Inflammatory macrophage treated with lipopolysaccharide for 1 hour (primary cell): Measurements from ENCODE around the gene FADS6.
A peak's percentile ranks its signal among the peaks of the same experiment; 100 is the strongest.

Experiments used
- DNase-seq, 2 donors: peaks; one replicate each; pipeline ENCODE4 v3.0.0-alpha.2; 2020 to 2022

The FADS6 gene

DNA sequence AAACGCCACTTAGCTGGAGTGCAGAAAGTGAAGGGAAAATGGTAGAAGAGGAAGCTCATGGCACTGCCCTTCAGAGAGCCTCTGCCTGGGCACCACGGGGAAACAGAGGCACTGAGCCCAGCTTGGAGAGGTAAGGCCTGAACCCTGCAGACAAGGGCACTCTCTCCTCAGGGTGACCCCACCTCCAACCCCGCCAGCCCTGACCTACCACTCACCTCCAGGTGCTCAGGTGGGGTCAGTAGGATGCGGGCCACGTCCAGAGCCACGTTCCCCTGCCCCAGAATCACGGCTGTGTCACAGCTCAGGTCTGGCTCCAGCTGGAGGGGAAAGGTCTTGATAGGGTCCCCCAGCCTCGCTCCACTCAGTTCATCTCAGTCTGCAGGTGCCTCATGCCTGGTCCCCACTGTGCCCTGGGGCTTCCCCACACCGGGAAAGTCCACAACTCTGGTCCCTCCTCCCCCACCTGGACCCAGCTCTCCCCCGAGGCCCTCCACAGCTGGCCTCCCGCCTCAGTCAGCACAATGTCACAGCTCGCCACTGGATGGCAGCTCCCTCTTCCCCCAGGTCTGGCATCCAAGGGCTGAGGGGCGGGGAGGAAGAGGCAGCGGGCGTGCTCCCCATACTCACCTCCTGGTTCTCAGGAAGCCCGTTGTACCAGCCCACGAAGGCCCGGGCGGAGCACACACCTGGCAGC is 27.8 kb downstream of the FADS6 start:
- no peak for DNase-seq

DNA sequence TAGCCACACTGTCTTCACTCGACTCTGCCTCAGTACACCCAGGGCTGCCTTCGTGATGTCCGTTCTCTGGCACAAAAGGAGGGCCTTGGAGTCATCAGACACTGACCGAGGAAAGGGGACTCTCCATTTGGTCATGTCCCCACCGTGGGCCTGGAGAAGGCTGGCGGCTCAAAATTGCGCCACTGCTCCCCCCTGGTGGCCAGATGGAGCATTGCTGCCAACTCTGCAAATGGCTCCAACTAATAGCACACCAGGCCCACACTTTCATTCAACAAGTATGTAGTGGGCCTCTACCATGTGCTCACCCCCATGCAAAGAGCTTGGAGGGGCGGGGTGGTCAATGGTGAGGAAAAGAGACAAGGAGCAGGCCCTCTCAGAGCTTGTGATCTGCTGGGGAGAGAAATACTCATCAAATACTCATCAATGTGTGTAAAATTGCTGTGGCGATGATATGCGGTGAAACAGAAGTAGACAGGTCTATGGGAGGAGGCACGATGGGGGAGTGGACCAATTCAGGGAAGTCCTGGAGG is 28.5 kb downstream of the FADS6 start:
- DNase-seq = peak; percentile 65 to 92

DNA sequence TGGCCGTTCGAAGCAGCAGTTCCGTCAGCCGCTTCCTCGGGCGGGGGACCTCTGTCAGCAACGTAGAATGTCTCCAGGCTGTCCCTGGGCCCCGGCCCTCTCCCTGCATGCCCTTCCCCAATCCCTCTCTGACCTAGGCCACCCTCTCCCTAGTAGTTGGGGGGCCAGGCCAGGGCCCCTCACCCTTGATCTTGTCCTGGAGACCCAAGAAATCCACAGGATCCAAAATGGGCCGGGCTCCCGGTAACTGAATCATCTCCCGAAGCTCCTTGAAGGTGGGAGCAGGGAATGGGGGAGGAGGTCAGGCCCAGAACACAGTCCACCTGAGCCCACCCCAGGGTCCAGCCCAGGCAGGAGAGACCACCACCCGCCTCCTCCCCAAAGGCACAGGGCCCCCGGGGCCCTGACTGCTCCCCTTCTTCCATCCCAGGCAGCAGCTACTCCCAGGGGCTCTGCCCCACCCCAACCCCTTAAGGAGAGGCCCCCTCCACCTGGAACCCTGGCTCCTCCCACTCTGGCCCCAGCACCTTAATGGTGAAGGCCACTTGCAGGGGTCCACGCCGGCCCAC is 29.1 kb downstream of the FADS6 start:
- no peak for DNase-seq

DNA sequence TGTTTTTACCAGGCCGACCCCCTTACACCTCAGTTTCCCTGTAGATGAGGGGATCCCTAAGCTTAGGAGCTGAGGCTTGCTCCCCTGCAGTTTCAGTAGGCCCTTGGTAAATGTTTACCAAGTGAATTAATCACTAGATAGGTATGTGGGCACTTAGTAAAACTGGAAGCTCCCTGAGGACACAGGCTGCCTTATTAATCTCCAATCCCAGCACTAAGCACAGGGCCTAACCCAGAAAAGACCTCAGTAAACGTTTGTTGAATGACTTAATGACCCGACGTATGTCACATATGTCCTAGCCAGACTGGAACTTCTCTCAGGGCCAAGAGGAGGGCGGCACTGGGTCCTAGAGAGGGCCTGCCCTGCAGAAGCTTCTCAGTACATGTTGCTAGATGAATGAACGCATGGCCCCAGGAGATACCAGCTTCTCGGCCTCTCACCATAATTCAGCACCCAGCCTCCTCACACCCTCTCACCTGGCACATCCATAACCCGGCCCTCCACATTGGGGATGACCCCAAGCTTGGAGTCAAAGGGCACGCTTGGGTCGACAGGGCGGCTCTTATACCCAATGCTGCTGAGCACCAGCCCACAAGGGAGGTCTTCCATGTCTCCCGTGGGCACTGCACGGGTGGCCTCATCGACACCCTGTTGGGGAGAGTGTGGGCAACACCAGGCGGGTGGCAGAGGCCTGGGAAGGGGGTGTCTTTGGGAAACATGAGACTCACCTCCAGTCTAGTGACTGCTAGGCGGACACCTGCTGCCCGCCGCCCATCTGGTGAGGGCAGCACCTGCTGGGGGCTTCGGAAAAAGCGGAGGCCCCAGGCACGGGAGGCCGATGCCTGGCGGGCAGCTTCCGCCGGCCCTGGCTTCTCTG is 29.8 kb downstream of the FADS6 start:
- DNase-seq = no peak

DNA sequence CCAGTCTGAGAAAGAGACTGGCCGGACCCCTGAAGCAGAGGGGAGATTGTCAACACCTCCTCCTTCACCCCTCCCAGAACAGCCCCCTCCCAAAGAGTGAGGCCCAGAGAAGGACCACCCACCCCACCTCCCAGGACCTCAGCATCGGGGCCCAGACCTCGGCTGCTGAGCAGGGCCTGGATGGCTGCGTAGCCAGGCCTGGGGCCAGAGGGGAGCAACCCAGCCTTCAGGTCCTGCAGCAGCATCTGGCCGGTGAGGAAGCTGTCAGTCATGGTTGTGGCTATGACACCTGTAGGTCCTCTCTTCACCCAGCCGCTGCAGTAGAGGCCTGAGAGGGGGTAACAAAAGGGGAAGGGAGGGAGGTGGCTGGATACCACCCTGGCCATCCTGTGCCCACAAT is 30.5 kb downstream of the FADS6 start:
- no peak for DNase-seq

DNA sequence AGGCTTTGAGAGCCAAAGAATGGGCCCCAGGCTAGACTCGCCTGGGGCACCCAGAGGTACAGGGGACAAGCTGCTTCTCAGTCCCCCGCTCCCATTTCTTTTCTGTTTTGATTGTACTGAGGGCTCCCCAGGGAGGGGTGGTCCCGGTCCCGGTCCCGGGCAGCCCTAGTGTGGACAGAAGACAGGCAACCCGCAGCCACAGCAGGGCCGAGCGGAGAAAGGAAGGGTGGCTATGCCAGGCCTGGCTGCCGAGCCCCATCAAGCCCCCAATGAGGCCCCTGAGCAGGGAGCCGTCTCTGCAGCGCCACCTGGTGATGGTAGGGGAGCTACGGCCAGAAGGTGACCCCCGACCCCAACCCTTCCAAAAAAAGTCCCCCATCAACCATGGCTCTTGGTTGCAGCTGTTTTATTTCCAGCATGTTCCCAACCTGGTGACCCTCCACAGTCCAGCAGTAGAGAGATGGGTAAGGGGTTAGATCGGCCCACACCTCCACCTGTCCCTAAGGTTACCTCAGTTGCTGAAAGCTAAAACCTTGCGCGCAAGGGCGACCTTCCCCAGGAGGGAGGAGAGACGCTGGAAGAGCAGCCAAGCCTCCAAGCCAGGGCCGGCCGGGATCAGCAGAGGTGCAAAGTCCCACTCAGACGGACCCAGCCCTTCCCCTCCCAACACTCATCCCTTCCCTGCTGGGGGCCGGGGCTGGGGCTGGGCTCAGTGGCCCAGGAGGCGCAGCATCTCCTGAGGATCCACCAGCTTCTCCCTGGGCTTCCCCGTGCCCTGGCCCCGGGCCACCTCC is 31.1 kb downstream of the FADS6 start:
- DNase-seq = peak; percentile 26 to 64

DNA sequence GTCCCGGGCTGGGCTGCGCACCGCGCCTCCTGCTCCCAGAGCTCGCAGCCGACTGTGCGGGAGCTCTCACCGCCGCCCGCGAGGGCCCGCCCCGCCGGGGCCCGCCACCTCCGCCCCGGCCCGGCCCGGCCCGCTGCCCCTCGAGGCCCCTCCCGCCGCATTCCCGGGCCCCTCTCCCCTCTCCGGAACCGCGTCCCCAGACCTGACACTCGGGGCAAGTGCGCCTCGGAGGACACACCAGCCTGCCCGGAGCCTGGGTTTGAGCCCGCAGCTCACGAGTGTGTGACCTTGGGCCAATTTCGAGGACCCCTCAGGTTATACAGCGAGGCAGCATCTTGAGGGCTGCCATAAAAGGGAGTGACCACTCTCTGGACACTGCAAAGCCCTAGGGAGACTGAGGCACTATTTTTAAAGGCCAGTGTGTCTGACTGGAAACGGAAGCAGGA is 31.7 kb downstream of the FADS6 start:
- DNase-seq = no peak

DNA sequence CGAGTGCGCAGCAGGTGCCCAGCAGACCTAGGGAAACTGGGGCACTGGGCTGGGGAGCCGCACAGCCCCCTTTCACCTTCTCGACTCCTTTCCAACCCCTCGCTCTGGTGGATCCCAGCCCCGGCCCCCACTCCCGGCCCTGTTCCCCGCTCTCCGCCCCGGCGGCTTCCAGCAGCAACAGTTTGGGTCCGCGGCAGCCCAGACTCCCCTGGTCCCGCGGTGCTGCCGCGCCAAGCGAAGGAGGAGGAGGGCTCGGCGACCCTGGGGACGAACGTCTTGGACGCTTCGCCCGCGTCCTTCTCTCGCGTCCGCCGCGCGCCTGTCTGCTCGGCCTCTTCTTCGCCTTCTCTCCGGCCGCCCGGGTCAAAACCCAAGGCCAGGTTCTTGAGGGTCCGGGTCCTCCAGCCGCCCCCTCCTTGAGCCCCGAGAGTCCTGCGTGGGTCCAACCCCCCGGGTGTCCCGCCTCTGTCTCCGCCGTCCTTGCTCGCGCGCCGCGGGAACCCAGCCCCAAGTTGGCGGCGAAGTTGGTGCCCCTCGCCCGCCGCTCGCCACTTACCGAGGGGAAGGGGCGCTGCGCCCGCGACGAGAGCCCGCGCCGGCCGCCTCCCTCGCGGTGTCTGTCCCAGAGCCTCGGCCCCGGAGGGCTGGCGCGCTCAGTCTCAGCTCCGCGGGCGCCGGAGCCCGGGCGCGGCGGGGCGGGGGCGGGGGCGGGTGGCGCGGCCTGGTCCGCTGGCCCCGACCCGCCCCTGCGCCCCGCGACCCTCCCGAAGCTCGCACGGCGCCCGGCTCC is 32.4 kb downstream of the FADS6 start:
- DNase-seq = no peak

DNA sequence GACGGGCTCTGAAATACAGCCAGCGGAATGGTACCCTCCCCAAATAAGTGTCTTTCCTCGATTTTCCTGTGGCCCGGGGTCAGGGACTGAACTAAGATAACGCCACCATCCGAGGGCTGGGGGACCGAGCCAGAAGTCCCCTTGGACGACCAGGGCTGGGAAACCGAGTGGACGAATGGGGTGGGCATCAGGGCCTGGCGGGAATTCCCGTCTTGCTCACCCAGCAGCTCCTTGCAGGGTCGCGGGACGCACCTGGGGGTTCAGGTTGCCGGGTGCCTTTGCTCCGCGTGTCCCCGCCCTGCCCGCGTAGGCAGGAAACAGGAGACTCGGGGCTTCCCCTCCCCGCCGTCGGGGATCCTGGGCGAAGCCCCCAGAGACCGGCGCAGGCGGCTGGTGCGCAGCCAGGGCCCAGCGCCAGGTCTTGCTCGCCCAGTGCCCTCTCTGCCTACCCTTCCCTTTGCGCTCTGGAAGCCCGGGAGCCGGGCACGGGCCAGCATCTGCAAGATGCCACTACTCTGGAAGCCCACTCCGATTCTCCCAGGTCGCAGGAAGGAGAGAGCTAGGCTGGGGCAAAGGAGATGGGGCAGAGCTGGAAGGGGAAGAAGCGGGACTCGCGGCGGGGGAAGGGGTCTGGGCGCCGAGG is 33.1 kb downstream of the FADS6 start:
- DNase-seq = no peak

DNA sequence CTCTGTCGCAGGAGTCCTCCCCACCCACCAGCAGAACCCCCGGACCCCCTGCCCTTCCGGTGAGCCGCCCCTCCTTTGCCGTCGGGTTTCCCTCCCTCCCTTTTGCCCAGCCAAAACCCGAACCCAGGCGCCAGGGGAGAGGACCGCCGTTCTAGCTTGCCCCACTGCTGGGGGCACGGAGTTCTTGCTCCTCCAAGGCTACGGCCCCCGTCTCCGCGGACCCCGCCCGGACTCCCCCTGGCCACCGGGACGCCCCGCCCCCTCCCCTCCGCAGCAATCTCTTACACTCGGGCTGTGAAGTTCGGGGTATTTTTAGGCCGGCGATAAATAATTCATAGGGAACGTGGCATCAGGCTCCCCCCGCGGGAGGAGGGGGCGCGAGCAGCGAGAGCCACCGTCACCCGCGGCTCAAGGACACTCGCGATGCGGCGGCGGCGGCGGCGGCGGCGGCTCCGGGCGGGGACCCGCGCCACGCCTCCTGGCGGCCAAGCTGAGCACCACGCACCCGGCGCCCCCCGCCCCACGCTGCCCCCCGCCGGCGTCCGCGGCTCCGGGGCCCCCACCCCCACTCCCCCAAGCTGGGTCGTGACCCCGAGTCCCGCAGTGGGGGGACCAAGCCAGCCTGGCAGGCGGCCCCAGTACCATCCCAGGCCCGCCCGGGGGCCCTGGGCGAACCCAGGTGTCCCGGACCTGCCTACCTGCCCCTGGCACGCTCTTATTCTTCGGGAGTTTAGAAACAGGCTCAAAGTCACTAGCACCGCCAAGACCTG is 33.8 kb downstream of the FADS6 start, which contains the start of gene GRIN2C:
Gene GRIN2C, minus strand, starts transcription at position 427 of the 770 bp plus-strand sequence. CDS start 4,793 bp downstream, outside the sequence.
- no peak for DNase-seq

DNA sequence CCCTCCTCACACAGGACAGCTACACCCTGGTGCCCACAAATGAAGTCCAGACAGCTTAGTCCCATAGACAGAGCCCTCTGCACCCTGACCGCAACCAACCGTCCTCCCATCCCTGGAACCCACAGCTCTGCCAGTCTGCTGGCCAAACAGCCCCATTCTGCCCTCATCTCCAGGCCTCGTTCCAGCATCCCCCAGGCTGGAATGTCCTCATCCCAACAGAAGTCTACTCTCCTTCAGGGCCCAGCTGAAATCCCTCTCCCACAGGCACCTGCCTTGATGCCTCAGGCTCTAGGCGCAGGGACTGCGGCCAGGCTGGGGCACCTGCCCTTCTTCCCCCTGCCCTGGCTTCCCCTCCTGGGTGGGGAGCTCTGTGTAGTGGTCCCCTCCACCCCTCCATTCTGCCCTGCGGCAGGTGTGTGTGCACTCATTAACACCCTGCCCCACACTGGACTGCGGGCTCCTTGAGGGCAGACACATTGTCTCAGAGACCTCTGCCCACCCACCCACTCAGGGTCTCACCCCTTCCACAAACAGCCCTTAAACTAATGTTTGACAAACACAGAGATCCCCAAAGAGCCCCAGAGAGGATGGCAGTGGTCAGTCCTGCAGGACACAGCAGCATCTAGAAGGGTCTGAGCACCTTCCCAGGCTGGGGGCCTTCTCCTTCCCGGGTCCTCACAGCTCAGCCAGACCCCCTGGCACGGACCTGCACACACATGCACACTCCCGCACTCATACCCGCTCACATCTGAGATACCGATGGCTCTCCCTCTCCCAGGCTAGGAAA is 34.6 kb downstream of the FADS6 start:
- no peak for DNase-seq

DNA sequence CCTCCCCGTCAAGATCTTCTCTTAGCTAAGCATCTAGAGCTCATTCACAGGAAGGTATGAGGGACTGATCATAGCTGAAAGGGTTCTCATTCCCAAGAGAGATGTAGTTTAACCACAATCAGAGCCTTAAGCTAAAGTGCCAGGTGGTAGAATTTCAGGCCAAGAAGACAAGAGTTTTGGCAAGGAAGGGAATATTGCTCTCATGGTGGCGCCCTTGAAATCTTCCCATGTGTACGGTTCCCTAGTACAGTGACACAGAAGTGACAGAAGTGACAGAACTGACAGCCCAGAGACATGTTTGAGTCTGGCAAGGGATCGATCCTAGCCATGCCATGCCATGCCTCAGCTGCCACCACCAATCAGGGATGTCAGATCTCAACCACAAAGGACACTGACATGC is 36.2 kb downstream of the FADS6 start:
- no peak for DNase-seq

DNA sequence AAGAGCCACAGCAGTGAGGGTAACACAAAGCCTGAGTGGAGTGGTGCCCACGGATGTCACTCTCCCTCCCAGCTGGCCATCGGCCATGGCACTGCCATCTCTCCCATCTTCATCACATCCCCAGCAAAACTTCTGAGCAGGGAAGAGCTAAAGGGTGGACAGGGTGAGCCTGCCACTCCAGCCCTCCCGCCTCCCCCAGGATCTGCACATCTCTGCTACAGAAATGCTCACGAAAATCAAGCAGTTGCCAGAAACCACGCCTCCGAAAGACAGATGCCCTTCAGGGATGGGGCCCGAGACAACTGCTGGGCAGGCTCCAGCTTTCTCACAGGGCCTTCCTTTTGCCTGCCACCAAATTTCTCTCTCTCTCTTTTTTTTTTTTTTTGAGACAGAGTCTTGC is 37.3 kb downstream of the FADS6 start:
- DNase-seq = no peak

DNA sequence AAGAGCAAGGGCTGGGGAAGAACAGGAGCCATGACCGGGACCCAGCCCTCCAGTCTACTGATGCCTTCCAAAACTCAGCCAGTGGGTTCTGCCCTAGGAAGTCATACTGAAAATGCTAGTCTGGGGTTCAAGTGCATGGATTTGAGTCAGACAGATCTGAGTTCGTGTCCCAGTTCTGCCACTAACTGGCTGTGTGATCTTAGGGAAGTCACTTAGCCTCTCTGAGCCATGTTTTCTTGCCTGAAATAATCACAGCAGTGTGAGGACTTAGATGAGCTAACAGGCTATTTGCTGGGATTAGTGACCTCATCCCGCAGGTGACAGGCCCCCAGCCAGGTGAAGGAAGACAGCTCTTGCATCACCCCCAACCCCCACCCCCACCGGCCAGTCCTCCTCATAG is 38.1 kb downstream of the FADS6 start:
- DNase-seq = no peak

DNA sequence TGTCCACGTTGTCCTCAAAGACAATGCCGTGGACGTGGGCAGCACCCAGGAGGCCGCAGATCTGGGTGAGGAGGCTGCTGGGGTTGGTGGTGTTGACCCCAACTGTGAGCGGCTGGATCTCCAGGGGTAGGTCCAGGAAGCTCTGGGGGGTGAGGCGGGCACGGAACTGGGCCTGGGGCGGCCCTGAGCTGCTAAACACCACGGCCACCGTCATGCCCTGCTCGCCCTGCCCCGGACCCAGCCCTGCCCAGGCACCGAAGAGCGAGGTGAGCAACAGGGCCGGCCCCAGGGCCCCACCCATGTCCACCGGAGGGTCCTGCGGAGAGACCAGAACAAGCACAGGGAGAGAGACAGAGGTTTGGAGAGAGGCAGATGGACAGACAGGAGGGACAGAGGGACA is 38.6 kb downstream of the FADS6 start:
- DNase-seq = no peak

DNA sequence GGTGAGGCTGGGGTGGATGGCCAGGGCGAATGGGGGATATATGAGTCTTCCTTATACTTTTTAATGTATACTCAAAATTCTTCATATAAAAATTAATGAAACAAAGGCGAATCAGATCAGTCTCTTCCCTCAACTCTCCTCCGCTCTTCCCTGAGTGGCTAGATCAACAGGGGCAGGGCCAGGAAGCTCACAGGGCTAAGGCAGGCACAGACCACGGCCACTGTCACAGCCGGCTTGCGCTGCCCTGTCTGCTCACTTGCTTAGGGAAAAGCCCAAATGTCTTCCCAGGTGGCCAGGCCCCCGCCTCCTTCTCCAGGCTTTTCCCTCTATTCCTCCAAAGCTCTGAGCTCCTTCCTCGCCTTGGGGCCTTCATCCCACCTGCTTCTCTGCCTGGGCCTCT is 39.8 kb downstream of the FADS6 start:
- DNase-seq = no peak

DNA sequence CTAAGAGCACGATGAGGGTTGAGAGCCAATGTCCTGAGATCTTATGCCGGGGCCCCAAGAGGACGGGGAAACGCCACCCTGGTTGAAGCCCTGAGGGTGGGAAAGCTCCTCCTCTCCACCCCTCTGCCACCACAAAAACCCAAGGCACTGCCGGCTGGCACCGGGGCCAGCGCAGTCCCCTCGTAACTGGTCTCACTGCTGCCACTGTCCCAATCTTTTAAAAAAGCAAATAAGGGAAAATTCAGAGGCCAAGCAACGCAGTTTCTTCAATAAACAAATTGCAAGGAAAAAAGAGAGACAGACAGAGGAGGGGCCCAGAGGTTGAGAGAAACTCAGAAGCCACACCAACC is 40.4 kb downstream of the FADS6 start:
- DNase-seq = no peak

DNA sequence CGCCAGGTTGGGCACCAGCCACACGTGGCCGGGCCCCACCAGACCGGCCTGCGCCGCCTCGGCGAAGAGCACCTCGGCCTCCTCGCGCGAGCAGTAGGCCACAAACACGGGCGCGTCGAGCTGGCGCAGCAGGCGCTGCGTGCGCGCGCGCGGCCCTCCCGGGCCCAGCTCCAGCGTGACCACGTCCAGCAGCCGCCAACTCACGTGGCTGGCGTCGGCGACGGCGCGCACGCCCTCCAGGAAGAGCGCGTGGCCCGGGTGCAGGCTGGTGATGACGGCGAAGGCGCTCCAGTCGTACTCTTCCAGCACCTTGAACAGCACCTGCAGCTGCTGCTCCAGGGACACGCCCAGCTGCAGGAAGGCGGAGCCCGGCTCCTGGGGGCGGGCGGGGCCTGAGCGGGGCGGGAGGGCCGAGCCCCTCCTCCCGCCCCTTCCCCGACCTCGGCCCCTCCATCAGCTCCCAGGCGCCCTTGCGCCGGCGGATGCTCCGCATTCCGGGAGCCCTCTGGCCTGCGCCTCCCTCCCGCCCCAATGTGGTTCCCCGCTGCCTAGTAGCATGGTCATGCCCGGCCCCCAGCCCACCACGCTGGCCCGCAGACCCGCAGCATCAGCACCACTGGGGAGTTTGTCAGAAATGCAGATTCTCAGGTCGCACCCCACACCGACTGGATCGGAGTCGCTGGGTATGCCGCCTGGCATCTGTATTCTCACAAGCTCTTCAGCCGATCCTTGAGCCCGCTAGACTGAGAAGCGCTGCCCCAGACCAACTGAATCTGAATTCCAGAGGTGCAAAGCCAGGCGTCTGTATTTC is 41.0 kb downstream of the FADS6 start:
- DNase-seq = no peak
